ENCODE measurements around the gene FGL2. TPM values are rescaled to one million over a fixed set of nuclear protein-coding genes. Genes with fewer than 3 reads are reported as not detected.

FGL2 gene, protein sequence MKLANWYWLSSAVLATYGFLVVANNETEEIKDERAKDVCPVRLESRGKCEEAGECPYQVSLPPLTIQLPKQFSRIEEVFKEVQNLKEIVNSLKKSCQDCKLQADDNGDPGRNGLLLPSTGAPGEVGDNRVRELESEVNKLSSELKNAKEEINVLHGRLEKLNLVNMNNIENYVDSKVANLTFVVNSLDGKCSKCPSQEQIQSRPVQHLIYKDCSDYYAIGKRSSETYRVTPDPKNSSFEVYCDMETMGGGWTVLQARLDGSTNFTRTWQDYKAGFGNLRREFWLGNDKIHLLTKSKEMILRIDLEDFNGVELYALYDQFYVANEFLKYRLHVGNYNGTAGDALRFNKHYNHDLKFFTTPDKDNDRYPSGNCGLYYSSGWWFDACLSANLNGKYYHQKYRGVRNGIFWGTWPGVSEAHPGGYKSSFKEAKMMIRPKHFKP
- not detected for polyA plus RNA-seq (2013, experiment 1 of 4)
- polyA plus RNA-seq (2013, experiment 2 of 4), result not detected
- not detected for polyA plus RNA-seq (2013, experiment 3 of 4)
- polyA plus RNA-seq (2013, experiment 4 of 4), result not detected

DNA sequence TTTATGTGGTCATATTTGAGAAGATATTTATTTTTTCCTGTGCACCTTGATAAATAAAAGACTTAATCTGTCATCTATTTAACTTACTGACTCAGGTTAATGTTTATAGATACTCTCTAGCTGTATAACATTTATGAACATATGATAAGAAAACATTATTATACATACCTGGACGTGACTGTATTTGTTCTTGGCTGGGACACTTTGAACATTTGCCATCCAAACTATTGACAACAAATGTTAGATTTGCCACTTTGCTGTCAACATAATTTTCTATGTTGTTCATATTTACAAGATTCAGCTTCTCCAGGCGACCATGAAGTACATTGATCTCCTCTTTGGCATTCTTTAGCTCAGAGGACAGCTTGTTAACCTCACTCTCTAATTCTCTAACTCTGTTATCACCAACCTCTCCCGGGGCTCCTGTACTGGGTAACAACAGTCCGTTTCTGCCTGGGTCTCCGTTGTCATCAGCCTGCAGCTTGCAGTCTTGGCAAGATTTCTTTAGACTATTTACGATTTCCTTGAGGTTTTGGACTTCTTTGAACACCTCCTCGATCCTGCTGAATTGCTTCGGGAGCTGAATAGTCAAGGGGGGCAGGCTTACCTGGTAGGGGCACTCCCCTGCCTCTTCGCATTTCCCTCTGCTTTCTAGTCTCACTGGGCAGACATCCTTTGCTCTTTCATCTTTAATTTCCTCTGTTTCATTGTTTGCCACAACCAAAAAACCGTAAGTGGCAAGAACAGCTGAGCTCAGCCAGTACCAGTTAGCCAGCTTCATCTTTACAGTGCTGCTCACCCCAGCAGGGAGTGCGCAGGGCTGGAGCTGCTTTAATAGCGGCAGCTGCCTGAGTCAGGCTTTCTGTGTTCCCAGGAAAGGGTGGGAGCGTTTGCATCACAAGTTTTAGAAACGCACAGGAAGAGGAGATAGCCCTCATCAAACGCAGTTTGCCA, at the start of gene FGL2:
TSS of gene FGL2 (minus strand) at position 807 of the 954 bp plus-strand sequence. CDS start at position 781, 26 bp downstream.
- no peaks in the 10 kb centered on the region for H3K9me3 ChIP-seq (ENCODE audit: control insufficient read depth, low read length)
- no peaks in the 10 kb centered on the region for H3K36me3 ChIP-seq (ENCODE audit: control insufficient read depth, insufficient read depth, low read length)
- H3K4me3 ChIP-seq (ENCODE audit: insufficient read depth, low read depth, low read length), result no peak within 1 kb of the TSS
- WGBS, 2 experiments, result 37 to 40% methylated on average over 14 to 15 of the region's 15 CpGs
- no peak within 1 kb of the TSS for H3K27ac ChIP-seq (ENCODE audit: insufficient read depth, low read depth, low read length, poor library complexity, severe bottlenecking)
- H3K27me3 ChIP-seq (ENCODE audit: control insufficient read depth, insufficient read depth, low read length, poor library complexity, severe bottlenecking), result no peaks in the 10 kb centered on the region
- H3K4me1 ChIP-seq (ENCODE audit: control insufficient read depth, insufficient read depth, low read length), result peaks cover 5% of the 10 kb centered on the region

- H3K4me1 ChIP-seq (ENCODE audit: control insufficient read depth, insufficient read depth, low read length), result no peaks in the 10 kb centered on the region
- no peak overlapping the region for H3K27ac ChIP-seq (ENCODE audit: insufficient read depth, low read depth, low read length, poor library complexity, severe bottlenecking)
- 83 to 95% methylated on average over 3 of the region's 3 CpGs for WGBS, 2 experiments
- H3K36me3 ChIP-seq (ENCODE audit: control insufficient read depth, insufficient read depth, low read length), result no peaks in the 10 kb centered on the region
- no peaks in the 10 kb centered on the region for H3K27me3 ChIP-seq (ENCODE audit: control insufficient read depth, insufficient read depth, low read length, poor library complexity, severe bottlenecking)
- H3K9me3 ChIP-seq (ENCODE audit: control insufficient read depth, low read length), result no peaks in the 10 kb centered on the region
- no peak overlapping the region for H3K4me3 ChIP-seq (ENCODE audit: insufficient read depth, low read depth, low read length)
Measured at GRCh38 chr7:77248154-77248553, 48.5 kb upstream of the FGL2 start.

DNA sequence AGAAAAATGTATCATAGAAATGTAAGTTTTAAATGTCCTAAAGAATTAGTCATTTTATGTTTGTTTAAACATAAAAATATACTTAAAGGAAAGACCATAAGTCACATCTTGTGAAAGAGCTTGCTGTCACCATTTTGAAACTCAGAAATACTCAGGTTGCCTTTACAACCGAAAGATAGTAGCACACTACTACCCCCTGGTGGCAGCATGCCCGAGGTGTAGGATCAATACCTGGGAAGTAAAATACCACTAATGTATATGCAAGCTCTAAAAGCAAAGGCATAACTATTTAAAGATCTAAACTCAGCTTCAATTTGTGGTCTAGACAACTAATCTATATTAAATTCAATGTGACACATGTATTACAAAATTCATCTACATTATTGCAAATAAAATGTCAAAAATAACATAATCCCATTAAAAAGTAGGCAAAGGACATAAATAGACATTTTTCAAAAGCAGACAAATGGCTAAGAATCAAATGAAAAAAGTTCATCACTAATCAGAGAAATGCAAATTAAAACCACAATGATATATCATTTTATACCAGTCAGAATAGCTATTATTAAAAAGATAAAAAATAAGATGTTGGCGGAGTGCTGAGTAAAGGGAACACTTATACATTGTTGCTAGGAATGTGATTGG, 47.7 kb upstream of the FGL2 start:
- no peaks in the 10 kb centered on the region for H3K27me3 ChIP-seq (ENCODE audit: control insufficient read depth, insufficient read depth, low read length, poor library complexity, severe bottlenecking)
- no peaks in the 10 kb centered on the region for H3K36me3 ChIP-seq (ENCODE audit: control insufficient read depth, insufficient read depth, low read length)
- H3K4me3 ChIP-seq (ENCODE audit: insufficient read depth, low read depth, low read length), result no peak overlapping the region
- no peak overlapping the region for H3K27ac ChIP-seq (ENCODE audit: insufficient read depth, low read depth, low read length, poor library complexity, severe bottlenecking)
- no peaks in the 10 kb centered on the region for H3K4me1 ChIP-seq (ENCODE audit: control insufficient read depth, insufficient read depth, low read length)
- 0 to 3% methylated on average over 2 of the region's 3 CpGs for WGBS, 2 experiments
- no peaks in the 10 kb centered on the region for H3K9me3 ChIP-seq (ENCODE audit: control insufficient read depth, low read length)

- no peaks in the 10 kb centered on the region for H3K9me3 ChIP-seq (ENCODE audit: control insufficient read depth, low read length)
- H3K4me3 ChIP-seq (ENCODE audit: insufficient read depth, low read depth, low read length), result no peak overlapping the region
- no peaks in the 10 kb centered on the region for H3K27me3 ChIP-seq (ENCODE audit: control insufficient read depth, insufficient read depth, low read length, poor library complexity, severe bottlenecking)
- no peak overlapping the region for H3K27ac ChIP-seq (ENCODE audit: insufficient read depth, low read depth, low read length, poor library complexity, severe bottlenecking)
- no peaks in the 10 kb centered on the region for H3K4me1 ChIP-seq (ENCODE audit: control insufficient read depth, insufficient read depth, low read length)
- WGBS, 2 experiments, result 73 to 86% methylated on average over 5 of the region's 5 CpGs
- no peaks in the 10 kb centered on the region for H3K36me3 ChIP-seq (ENCODE audit: control insufficient read depth, insufficient read depth, low read length)
Measured at GRCh38 chr7:77246026-77246640, 46.5 kb upstream of the FGL2 start.

DNA sequence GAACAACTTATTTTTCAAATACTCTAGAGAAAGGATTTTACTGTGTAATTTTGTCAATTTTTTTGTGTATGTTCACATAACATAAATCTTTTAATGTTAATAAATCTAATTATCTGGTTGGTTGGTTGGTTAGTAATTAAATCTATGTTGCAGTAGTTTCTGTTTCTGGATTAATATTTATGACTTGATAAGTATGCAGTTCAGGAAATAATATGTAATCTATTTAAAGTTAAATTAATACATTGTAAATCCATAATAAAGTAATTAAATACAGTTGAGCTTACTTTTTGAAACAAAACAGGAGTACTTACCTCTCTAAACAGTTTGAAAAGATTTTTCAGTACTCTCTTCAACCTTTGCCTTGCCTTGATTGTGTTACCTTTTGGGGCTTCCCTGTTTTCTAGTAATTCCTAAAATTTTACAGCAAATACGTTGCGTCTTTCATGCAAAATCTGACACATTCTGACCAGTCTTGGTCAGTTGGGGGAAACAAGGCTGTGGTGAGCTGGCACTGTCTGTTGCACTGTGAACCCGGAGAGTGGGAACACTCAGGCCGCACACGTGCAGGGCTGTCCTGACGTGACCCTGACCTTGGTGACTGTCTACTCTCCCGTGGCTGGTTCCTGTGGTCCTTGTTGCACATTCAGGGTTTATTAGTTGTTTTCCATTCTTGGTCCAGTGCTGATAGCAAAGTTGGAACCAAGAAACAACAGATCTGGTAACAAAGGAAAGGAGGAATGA, 45.6 kb upstream of the FGL2 start:
- H3K4me1 ChIP-seq (ENCODE audit: control insufficient read depth, insufficient read depth, low read length), result no peaks in the 10 kb centered on the region
- H3K27me3 ChIP-seq (ENCODE audit: control insufficient read depth, insufficient read depth, low read length, poor library complexity, severe bottlenecking), result no peaks in the 10 kb centered on the region
- 90 to 93% methylated on average over 7 of the region's 7 CpGs for WGBS, 2 experiments
- H3K4me3 ChIP-seq (ENCODE audit: insufficient read depth, low read depth, low read length), result no peak overlapping the region
- no peaks in the 10 kb centered on the region for H3K36me3 ChIP-seq (ENCODE audit: control insufficient read depth, insufficient read depth, low read length)
- no peaks in the 10 kb centered on the region for H3K9me3 ChIP-seq (ENCODE audit: control insufficient read depth, low read length)
- no peak overlapping the region for H3K27ac ChIP-seq (ENCODE audit: insufficient read depth, low read depth, low read length, poor library complexity, severe bottlenecking)

DNA sequence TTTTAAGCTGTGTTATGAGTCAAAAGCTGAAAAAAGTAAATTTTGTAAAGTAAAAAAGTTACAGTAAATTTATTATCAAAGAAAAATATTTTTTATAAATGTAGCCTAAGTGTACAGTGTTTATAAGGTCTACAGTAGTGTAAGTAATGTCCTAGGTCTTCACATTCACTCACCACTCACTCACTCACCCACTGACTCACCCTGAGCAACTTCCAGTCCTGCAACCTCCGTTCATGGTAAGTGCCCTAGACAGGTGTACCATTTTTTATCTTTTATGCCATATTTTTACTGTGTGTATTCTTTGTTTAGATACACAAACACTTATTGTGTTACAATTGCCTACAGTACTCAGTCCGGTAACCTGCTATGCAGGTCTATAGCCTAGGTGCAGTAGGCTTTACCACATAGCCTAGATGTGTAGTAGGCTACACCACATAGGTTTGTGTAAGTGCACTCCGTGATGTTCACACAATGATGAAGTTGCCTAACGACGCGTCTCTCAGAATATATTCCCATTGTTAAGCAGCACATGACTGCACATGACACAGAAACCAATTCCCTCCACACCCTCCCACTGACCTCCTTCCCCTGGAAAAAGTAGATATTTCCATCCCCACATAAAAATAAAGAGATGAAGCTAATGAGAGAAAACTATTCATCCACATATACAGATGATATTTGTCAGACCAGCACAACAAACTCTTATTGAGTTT, 44.8 kb upstream of the FGL2 start:
- Histone ChIP-seq H3K4me1 (ENCODE audit: control insufficient read depth, insufficient read depth, low read length) (no peaks in the 10 kb centered on the region), H3K27me3 (ENCODE audit: control insufficient read depth, insufficient read depth, low read length, poor library complexity, severe bottlenecking) (no peaks in the 10 kb centered on the region), H3K36me3 (ENCODE audit: control insufficient read depth, insufficient read depth, low read length) (no peaks in the 10 kb centered on the region), H3K9me3 (ENCODE audit: control insufficient read depth, low read length) (no peaks in the 10 kb centered on the region), H3K4me3 (ENCODE audit: insufficient read depth, low read depth, low read length) (no peak overlapping the region), H3K27ac (ENCODE audit: insufficient read depth, low read depth, low read length, poor library complexity, severe bottlenecking) (no peak overlapping the region)
- WGBS, 2 experiments, result 96 to 97% methylated on average over 6 of the region's 6 CpGs

- Histone ChIP-seq H3K9me3 (ENCODE audit: control insufficient read depth, low read length) (no peaks in the 10 kb centered on the region), H3K4me3 (ENCODE audit: insufficient read depth, low read depth, low read length) (no peak overlapping the region), H3K27me3 (ENCODE audit: control insufficient read depth, insufficient read depth, low read length, poor library complexity, severe bottlenecking) (no peaks in the 10 kb centered on the region), H3K4me1 (ENCODE audit: control insufficient read depth, insufficient read depth, low read length) (no peaks in the 10 kb centered on the region), H3K36me3 (ENCODE audit: control insufficient read depth, insufficient read depth, low read length) (no peaks in the 10 kb centered on the region), H3K27ac (ENCODE audit: insufficient read depth, low read depth, low read length, poor library complexity, severe bottlenecking) (no peak overlapping the region)
- 81 to 84% methylated on average over 2 of the region's 2 CpGs for WGBS, 2 experiments
Measured at GRCh38 chr7:77242554-77242953, 42.9 kb upstream of the FGL2 start.

GRCh38 chr7:77242068-77242467, 42.4 kb upstream of the FGL2 start:
- H3K27ac ChIP-seq (ENCODE audit: insufficient read depth, low read depth, low read length, poor library complexity, severe bottlenecking), result no peak overlapping the region
- WGBS, 2 experiments, result 74 to 78% methylated on average over 2 of the region's 2 CpGs
- H3K27me3 ChIP-seq (ENCODE audit: control insufficient read depth, insufficient read depth, low read length, poor library complexity, severe bottlenecking), result no peaks in the 10 kb centered on the region
- H3K4me3 ChIP-seq (ENCODE audit: insufficient read depth, low read depth, low read length), result no peak overlapping the region
- no peaks in the 10 kb centered on the region for H3K4me1 ChIP-seq (ENCODE audit: control insufficient read depth, insufficient read depth, low read length)
- no peaks in the 10 kb centered on the region for H3K36me3 ChIP-seq (ENCODE audit: control insufficient read depth, insufficient read depth, low read length)
- H3K9me3 ChIP-seq (ENCODE audit: control insufficient read depth, low read length), result no peaks in the 10 kb centered on the region

GRCh38 chr7:77239471-77239870, 39.9 kb upstream of the FGL2 start:
- Histone ChIP-seq H3K27me3 (ENCODE audit: control insufficient read depth, insufficient read depth, low read length, poor library complexity, severe bottlenecking) (no peaks in the 10 kb centered on the region), H3K9me3 (ENCODE audit: control insufficient read depth, low read length) (no peaks in the 10 kb centered on the region), H3K27ac (ENCODE audit: insufficient read depth, low read depth, low read length, poor library complexity, severe bottlenecking) (no peak overlapping the region), H3K36me3 (ENCODE audit: control insufficient read depth, insufficient read depth, low read length) (no peaks in the 10 kb centered on the region), H3K4me1 (ENCODE audit: control insufficient read depth, insufficient read depth, low read length) (no peaks in the 10 kb centered on the region), H3K4me3 (ENCODE audit: insufficient read depth, low read depth, low read length) (no peak overlapping the region)
- WGBS, 2 experiments, result 90 to 94% methylated on average over 3 of the region's 3 CpGs
